Embryonic facial prominence (tissue), 1 donor: ENCODE data around the gene SLCO3A1.
"Not testable (repeated sequence)": the region's sequence is repeated elsewhere in the genome, so short reads cannot be mapped to it uniquely, and the experiment has no call there.

ENCODE experiments used
- DNase-seq: peaks from one replicate; pipeline ENCODE4 v3.0.0-alpha.2; 2016; ENCODE audit errors: extremely low spot score

The SLCO3A1 gene

DNA sequence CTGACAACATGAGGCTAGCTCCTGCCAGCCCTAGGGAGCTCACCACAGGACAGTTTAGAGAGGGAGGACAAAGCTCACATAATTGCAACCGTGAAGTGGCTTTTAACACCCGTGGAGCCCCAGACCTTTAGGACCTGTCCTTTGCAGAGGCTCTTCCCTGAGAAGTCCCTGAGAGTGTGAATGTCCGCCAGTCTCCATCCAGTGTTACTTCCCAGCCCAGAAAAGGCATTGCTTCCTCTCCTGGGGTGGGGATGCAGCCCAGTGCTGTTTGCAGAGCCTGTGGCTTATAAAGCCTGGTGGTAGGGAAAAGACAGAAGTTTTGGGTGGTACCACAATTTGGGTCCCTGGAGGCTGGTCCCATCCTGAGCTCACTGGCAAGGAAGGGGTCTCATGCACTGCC is 182.0 kb downstream of the SLCO3A1 start:
- no peak for DNase-seq

DNA sequence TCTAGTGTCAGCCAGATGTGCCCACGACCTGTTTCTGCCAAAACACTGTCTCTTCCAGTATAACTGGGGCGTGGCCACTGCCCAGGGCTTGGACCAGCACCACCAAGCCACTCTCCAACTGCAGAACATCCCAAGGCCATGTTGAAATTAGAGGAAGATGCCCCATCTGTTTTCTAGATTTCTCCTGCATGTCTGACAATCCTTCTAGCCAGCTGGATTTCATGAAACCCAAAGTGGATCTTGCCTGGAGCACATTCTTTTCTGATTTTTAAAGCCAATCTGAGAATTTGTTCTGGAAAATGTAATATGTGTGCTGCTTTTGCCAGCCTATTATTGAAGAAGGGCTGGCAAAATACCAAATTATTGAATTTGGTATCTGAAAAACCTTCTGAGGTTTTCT is 182.5 kb downstream of the SLCO3A1 start:
- no peak for DNase-seq

GRCh38 chr15:92037491-92037890 is 184.0 kb downstream of the SLCO3A1 start:
- no peak for DNase-seq

- DNase-seq = no peak
Measured at GRCh38 chr15:92040350-92040749, 186.8 kb downstream of the SLCO3A1 start.

- DNase-seq = no peak
Measured at GRCh38 chr15:92041371-92041770, 187.9 kb downstream of the SLCO3A1 start.

DNA sequence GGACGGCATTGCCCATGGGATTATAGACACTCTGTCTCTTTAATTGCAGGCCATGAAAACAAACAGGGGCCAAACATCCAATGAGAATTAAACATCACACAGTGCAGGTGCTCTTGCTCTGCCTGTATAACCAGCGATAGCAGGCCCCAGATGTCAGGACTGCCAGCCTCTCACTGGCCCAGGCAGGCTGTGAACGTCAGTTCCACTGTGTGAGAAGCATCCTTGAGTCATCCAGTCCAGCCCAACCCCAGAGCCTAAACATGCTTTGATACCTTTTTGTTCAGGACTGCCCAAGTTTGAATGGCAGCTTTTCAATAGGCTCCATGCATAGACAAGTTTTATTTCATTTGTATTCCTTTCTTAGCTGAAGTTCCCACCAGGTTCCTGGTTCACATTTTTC is 189.8 kb downstream of the SLCO3A1 start:
- no peak for DNase-seq

GRCh38 chr15:92044203-92044909 is 190.8 kb downstream of the SLCO3A1 start:
- DNase-seq = no peak

DNA sequence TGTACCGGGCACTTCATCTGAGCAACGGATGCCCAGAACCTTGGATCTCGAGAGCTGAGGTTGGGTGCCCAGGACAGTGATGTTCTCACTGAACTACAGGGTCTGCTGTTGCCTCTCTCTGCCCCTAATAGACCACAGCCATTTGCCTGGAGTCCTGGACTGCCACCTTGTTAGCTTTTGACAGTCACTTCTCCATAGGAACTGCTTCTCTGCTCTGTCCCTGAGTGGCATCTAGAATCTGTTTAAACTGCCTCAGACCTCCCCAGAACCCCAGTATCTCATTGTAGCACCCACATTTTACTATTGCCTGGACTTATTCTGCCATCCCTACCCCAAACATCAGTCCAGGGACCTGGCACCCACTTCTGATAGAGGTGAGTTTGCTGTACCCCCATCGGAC is 194.4 kb downstream of the SLCO3A1 start:
- DNase-seq = no peak

- DNase-seq = no peak
Measured at GRCh38 chr15:92048739-92049138, 195.2 kb downstream of the SLCO3A1 start.

- no peak for DNase-seq
Measured at GRCh38 chr15:92049290-92049989, 195.9 kb downstream of the SLCO3A1 start.

GRCh38 chr15:92050220-92050898 is 196.9 kb downstream of the SLCO3A1 start:
- no peak for DNase-seq

GRCh38 chr15:92051716-92052115 is 198.2 kb downstream of the SLCO3A1 start:
- no peak for DNase-seq

DNA sequence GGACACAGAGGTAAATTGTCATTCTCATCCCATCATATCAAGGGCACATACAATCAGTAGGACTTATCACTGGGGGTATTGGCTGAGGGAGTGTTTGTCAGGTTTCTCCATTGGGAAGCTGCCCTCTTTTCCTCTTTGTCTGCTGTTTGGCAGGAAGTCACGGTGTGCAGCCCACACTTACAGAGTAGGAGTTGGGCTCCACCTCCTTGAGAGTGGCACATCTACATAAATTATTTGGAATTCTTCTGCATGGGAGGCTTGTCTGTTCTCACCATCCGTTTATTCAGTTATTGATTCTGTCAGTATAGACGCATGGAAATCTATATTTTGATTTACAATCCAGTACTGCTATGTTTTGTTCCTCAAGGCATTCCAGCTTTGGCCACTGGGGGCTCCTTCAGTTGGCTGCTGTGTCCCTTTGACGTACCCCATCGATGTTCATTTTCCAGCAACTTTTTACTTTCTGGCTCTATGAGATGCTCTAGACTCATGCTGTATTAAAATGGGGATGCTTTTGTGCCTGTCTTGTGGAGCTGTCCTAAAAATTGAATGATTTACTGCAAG is 200.3 kb downstream of the SLCO3A1 start:
- DNase-seq = no peak

GRCh38 chr15:92056875-92057274 is 203.4 kb downstream of the SLCO3A1 start:
- no peak for DNase-seq

DNA sequence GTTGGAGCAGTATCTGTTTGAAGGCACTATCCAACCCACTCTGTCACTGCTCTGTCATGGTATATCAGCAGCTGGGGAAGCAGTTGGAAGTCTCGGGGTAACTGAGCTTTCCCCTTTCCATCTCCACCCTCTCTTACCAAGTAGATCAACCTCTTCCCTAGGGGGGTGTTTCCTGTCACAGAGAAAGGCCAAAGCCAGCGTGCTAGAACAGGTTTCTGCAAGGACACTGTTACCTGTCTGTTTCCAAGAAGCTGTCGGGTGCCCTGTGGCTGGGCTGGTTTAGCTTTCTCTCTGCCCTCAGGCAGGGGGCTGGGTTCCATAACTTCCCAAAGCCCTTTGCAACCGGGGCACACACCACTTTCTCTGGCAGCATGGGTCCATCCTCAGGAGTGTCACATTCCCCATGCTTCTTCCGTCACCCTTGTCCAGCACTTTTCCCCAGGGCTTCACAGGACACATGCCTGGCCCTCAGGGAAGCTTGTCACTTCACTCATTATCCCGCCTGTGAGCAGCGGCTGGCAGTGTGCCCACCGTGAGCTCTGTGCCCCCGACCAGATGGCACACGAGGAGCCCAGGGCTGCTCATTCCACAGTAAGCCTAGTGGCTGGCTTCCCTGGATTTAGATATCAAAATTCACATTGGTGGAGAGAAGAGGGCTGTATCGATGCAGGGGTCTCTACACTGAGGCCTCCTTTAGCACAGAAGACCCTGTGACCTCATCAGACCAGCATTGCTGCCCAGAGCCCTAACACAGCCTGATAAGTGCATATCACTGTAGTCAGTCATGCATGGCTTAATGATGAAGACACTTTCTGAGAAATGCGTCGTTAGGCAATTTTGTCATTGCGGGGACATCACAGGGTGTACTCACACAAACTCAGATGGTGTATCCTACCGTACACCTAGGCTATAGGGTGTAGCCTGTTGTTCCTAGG is 205.8 kb downstream of the SLCO3A1 start:
- DNase-seq = no peak

- not testable (repeated sequence) for DNase-seq
Measured at GRCh38 chr15:92059971-92060311, 206.4 kb downstream of the SLCO3A1 start.

DNA sequence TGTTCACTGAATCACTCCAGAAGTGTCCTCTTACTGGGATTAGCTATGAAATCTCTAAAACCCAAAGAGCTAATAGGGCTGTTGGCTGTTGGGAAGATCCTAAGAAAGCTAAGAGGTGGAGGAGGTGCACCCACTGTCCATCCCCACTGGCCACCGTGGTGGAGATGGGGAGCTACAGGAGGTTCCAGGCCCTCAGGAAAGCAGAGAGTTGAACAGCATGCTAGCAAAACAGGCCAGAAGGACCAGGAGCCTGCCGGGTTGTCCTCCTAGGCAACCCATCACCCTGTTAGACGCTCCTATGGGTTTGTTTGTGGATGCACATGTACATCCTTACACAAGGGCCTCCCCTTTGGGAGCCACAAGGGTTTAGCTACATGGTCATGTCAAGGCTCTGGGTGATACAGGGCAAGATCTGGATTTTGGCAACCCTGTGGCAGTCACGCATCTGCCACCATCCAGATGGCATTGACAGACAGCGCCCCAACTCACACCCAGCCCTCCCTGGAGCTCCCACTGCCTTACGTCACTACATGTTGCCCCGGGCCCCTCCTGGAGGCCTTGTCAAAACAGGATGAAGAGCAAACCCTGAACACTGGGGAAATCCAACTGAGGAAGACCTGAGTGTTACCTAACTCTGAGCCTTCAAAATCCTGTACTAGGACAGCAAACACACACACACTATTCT is 208.1 kb downstream of the SLCO3A1 start:
- no peak for DNase-seq

DNA sequence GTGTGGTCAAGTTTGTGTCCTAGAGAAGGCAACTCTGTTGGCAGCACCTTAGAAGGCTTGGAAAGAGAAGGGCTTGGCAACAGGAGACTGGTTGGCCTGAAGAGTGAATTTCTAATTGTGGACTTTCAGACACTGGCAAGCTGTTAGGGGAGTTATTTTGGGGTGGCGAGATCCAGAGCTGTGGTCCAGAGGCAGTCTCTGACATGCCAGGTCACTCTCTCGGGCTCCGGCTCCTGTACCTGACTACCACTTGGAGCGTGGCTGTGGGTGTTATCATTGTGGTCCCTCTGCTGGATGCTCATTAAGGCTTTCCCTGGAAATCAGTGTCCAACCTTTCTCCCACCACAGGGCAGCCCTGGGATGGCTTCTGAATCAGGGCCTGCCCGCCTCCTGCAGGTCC is 209.0 kb downstream of the SLCO3A1 start:
- no peak for DNase-seq

DNA sequence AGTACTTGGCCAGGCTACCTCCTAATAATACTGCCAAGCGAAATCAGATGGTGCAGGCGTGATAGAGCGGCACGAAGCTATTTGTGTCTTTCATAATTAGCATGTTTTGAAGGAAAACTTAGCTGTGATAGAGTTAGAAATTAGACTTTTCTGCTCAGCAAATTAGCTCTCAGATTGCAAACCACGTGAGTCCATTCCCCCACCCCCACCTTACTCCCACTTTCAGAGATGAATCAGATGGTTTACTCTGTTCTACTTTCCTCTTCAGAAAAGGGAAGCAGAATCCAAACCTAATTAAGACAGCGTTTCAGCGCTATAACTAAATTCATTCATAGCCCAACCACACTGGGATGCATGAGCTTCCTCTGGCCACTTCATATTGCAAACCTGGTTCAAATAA is 214.6 kb downstream of the SLCO3A1 start:
- no peak for DNase-seq

DNA sequence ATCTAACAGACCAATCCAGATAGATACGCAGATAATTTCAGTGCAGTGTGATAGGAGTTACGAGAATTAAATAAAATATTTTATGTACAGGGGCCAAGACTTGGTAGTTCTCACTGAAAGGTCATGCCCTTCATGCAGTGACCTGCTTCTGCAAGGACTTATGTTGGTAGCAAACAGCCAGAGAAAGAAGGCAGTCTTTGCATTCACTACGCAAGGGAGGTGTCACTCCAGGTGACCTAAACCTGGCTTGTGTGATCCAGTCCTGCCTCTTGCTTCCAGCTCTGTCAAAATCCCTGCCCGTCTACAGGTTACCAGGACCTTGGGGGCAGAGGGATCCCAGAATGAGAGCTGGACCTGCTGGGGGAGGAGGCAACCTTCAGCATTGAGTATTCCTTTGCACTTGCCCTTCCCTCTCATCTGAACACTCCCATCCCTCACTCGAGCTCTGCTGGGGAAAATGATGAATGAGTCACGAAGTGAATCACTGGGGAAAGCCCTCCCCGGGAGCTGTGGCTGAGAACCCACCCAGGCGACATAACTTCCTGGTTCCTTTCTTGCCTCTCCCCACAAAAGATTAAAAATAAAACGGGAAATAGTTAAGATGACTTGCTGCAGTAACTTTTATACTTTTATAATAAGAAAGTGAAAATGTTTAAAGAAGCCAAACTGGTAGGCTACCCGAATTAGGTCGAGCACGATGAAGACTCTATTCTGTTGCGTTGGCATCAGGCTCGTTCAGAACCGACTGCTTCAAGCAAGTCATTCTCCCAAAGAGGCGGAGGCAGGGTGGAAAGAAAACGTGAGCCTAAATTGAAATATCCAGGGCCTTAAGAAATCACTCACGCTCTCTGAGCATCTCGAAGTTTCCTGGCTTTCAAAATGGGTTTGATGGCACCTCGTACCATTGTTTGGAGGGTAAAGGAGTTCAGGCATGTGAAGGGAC is 216.1 kb downstream of the SLCO3A1 start:
- no peak for DNase-seq
